ENCODE results near the gene PDHA1.

- TF ChIP-seq CTCF (IDR thresholded peaks at IDR 0.05 in 8 of 11, conservative IDR thresholded peaks at IDR 0.05 in 3 of 11) (no peak), POLR2A (IDR thresholded peaks at IDR 0.05) (no peak), POLR2AphosphoS5 (IDR thresholded peaks at IDR 0.05) (no peak)
Observed at GRCh38 chrX:19354625-19355024, 10.9 kb downstream of the PDHA1 start.
